Body of pancreas (tissue), 4 donors: ENCODE results near the gene LETM1.

Experiments
- CTCF ChIP-seq, 7 experiments: fragments of 450-650 bp in 4 of 7; fragments of 200-600 bp in 3 of 7; sonication (generic) in 3 of 7; IDR thresholded peaks; one replicate each; pipeline ENCODE4 v1.5.1; 2016 to 2019; ENCODE audit warnings: antibody characterized with exemption in 7 of 7
- POLR2A ChIP-seq, 3 donors: fragments of 450-650 bp; IDR thresholded peaks; one replicate each; pipeline ENCODE4 v1.6.1; 2016; ENCODE audit warnings: antibody characterized with exemption in 3 of 3, mild to moderate bottlenecking in 2 of 3

GRCh38 chr4:1788254-1788973 is 67.5 kb downstream of the LETM1 start:
- TF ChIP-seq CTCF (IDR thresholded peaks at IDR 0.05) (no peak), POLR2A (IDR thresholded peaks at IDR 0.05) (no peak)
